WI38 (cell line): ENCODE data around the gene RGP1.

Experiments used
- H3K4me3 ChIP-seq: 2 replicates; pipeline ENCODE4 v1.5.1; 2011; ENCODE audit warnings: low read depth, mild to moderate bottlenecking, control low read depth, low read length
- CTCF ChIP-seq: IDR thresholded peaks from 2 replicates; pipeline ENCODE4 v1.5.1; 2012; ENCODE audit warnings: low read depth, mild to moderate bottlenecking, control low read depth, low read length

RGP1 gene

DNA sequence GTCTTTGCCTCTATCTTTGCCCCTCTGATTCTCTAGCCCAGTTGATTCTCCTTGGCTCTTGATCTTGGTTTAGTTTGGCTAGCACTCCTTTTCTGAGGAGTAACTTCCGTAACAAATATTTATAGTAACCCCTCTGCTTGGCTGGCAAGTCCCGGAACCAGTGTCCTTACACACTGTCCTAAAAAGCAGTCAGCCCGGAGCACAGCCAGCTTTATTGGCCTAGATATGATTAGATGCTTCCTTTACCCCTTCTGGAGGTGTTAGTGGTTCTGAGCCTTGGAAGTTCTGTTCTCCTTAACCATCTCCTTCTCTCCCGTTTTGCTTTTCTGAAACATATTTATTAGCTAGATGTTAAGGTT is 22.0 kb downstream of the RGP1 start:
- no peak overlapping the region for H3K4me3 ChIP-seq
- TF ChIP-seq CTCF, result no peak

- no peak for TF ChIP-seq CTCF
- H3K4me3 ChIP-seq, result no peak overlapping the region
These were observed 22.4 kb downstream of the RGP1 start for GRCh38 chr9:35771534-35771933.

- no peak overlapping the region for H3K4me3 ChIP-seq
- TF ChIP-seq CTCF, result no peak
These were observed 22.9 kb downstream of the RGP1 start for GRCh38 chr9:35771943-35772342.

DNA sequence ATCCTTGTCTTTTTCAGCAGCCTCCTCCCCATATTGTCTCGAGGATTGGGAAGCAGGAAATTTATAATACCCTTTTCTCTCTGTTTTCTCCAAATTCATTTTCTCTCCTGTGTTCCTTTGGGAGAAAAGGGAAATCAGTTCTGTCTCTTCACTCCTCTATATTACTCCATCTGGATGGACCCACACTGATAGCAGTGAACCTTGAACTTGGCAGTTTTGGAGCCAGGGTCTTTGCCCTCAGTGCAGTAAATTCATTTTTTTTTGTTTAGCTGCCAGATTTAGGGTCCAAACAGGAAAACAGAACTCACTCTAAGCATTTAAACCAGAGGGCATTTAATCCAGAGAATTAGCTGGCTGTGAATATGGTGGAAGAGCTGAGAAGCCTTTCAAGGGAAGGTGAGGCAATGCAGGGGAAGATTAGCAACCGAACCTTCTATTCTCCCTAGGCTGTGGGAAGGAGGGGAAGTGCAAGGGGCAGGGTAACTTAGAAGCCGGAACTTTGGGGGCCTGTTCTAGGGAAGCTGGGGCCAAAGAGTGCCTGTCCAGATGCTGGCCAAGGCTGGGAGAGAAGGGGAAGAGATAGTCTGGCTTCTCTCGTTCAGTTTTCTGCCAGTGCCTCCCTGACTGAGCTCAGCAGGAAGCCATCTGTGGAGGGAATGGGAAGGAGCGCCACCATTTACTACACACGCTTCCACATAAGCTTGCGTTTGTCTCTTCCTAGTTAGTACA is 26.0 kb downstream of the RGP1 start:
- TF ChIP-seq CTCF, result no peak
- H3K4me3 ChIP-seq, result no peak overlapping the region

DNA sequence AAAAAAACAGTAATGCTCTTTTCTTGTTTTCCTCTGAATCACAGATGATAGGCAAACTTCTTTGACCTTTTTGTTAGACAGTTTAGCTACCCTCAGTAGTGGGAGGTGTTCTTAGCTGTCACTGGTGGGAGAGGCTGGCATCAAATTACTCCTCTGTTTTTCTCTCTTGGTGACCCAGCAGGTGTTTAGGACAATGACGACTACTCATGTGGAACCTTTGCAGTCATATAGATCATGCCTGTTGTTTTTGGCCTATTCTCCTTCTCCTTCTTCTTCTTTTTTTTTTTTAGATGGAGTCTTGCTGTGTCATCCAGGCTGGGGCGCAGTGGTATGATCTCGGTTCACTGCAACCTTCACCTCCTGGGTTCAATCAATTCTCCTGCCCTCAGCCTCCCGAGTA is 26.9 kb downstream of the RGP1 start:
- no peak overlapping the region for H3K4me3 ChIP-seq
- TF ChIP-seq CTCF, result no peak

DNA sequence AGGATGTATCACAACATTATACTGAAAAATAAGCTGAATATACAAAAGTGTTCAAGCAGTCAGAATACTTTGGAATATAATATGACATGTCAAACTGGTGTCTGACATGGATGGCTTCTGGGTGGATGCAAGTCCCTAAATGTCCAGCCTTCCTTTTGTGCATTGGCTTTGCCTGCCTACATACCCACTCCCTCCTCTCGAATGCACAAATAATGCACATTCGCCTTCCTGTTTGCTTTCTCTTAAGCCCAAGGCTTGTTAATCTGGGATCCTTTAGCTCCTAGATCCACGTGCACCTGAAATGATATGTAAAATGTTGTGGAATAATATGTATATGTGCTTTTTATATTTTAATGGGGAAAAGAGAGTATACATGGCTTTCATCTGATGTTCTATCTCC is 29.4 kb downstream of the RGP1 start:
- no peak overlapping the region for H3K4me3 ChIP-seq
- TF ChIP-seq CTCF, result no peak

DNA sequence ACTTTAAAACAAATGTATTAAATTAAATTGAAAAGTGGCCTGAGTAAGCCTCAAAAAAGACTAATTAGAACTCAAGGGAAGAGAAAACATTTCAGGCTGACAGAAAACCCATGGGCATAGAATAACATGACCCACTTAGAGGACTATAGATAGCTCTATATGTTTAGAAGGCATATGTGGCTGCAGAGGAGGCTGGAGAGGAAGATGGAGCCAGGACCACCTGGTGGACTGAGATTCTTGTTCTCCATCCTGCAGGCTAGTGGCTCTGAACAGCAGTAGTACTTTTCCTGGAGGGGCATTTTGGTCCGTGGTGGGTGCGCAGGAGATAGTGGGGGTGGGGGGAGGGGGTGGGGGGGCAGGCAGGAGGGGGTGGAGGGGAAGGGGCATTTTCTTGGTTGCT is 32.0 kb downstream of the RGP1 start:
- no peak overlapping the region for H3K4me3 ChIP-seq
- no peak for TF ChIP-seq CTCF
